GM12878 (cell line): Measurements from ENCODE around the gene DLEC1.

ENCODE experiments used
- CEBPB ChIP-seq, 2 experiments: fragments of 150-350 bp in 1 of 2; IDR thresholded peaks; 2 replicates each; pipeline ENCODE4 v1.6.1; 2012 to 2014; ENCODE audit warnings: low read depth in 2 of 2, low read length in 2 of 2, borderline replicate concordance in 1 of 2, inconsistent platforms in 1 of 2
- FOXM1 ChIP-seq: IDR thresholded peaks from 2 replicates; pipeline ENCODE4 v1.6.1; 2012; ENCODE audit warnings: low read depth, mild to moderate bottlenecking, inconsistent platforms, low read length, moderate library complexity
- GABPA ChIP-seq: IDR thresholded peaks from 2 replicates; pipeline ENCODE4 v1.6.1; 2014; ENCODE audit warnings: antibody characterized with exemption, low read depth, mild to moderate bottlenecking, inconsistent platforms
- KAT2A ChIP-seq: conservative IDR thresholded peaks from 2 replicates; pipeline ENCODE4 v1.6.1; 2011; ENCODE audit warnings: low read depth, low read length; ENCODE audit not compliant: control insufficient read depth
- POLR2A ChIP-seq: IDR thresholded peaks from 2 replicates; pipeline ENCODE4 v1.6.1; 2011; ENCODE audit warnings: low read depth, mild to moderate bottlenecking, low read length
- ZNF24 ChIP-seq: fragments of 450-650 bp; IDR thresholded peaks from 2 replicates; pipeline ENCODE4 v1.6.1; 2017; ENCODE audit warnings: antibody characterized with exemption, mild to moderate bottlenecking

DNA sequence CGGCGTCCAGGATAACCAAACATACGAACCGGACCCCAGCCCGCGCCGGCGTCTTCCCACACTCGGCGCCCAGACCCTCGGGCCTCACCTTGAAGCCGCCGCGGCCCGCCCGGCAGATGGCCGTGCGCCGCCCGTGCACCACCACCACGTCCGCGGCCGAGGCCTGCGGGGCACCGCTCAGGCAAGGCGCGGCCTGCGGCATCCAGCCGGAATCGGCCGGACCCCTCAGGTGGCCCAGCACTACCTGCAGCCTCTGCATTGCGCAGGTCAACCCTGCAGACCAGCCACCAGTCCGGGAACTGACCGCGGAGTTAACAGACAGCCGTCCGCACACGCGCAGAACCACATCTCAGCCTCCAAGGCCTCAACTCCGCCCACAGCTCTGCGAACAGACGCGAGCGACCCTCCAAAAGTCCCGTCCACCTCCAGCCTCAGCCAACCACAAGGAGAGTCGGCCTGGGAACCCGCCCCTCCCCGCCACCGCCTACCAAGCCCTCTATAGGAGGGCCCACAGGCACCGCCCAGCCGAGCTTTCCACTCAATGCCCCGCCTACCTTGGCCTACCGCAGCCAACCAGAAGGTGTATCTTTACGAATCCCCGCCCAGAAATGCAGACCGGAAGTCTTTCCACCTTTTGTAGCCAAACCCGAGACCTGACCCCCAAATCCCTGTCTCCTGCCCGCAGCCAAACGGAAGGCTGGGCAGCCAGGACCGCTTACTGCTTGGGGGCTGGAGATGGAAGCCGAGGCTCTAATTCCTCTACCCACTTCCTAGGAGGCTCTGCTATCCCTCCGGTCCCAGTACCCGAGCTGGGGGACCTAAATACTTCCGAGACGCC, 98.0 kb downstream of the DLEC1 start, which contains the start of gene ACAA1:
- TF ChIP-seq ZNF24 (no peak), POLR2A (peak; percentile 89), FOXM1 (no peak), GABPA (no peak), KAT2A (no peak), CEBPB (IDR thresholded peaks at IDR 0.05; ENCODE audit: borderline replicate concordance in 1 of 2, low read depth in 2 of 2, low read length in 2 of 2) (no peak)
